KMS-11 (cell line): Measurements from ENCODE around the gene LRRC4B.

Experiments used
- H2AFZ ChIP-seq: fragments of 200-600 bp; sonication (generic); 2 replicates; pipeline ENCODE4 v1.6.1; 2016; ENCODE audit warnings: antibody characterized with exemption, mixed run types, low read depth
- H3K27ac ChIP-seq: fragments of 200-600 bp; sonication (generic); 2 replicates; pipeline ENCODE4 v1.6.1; 2016; ENCODE audit warnings: mild to moderate bottlenecking, mixed run types
- H3K27me3 ChIP-seq: fragments of 200-600 bp; sonication (generic); 2 replicates; pipeline ENCODE4 v1.6.1; 2017; ENCODE audit warnings: mild to moderate bottlenecking, low read depth, mixed run types, moderate library complexity; ENCODE audit not compliant: insufficient read depth
- H3K36me3 ChIP-seq: fragments of 200-600 bp; sonication (generic); 2 replicates; pipeline ENCODE4 v1.6.1; 2017; ENCODE audit warnings: mild to moderate bottlenecking, mixed run types; ENCODE audit not compliant: insufficient read depth
- H3K4me1 ChIP-seq: fragments of 200-600 bp; sonication (generic); 2 replicates; pipeline ENCODE4 v1.6.1; 2016; ENCODE audit warnings: mild to moderate bottlenecking, low read depth, mixed run types; ENCODE audit not compliant: poor library complexity, severe bottlenecking
- H3K4me2 ChIP-seq: fragments of 200-600 bp; sonication (generic); 2 replicates; pipeline ENCODE4 v1.7.0; 2016; ENCODE audit warnings: mild to moderate bottlenecking, mixed run types
- H3K4me3 ChIP-seq: fragments of 200-600 bp; sonication (generic); IDR thresholded peaks from 2 replicates; pipeline ENCODE4 v1.6.1; 2017; ENCODE audit warnings: low read depth, low read length, mixed read lengths; ENCODE audit not compliant: insufficient read depth
- H3K79me2 ChIP-seq: fragments of 200-600 bp; sonication (generic); 2 replicates; pipeline ENCODE4 v1.6.1; 2016; ENCODE audit warnings: low read depth, mixed run types; ENCODE audit not compliant: insufficient read depth
- H3K9ac ChIP-seq: fragments of 200-600 bp; sonication (generic); 2 replicates; pipeline ENCODE4 v1.6.1; 2016; ENCODE audit warnings: mild to moderate bottlenecking, mixed run types
- H4K20me1 ChIP-seq: fragments of 200-600 bp; sonication (generic); 2 replicates; pipeline ENCODE4 v1.6.1; 2016; ENCODE audit warnings: mild to moderate bottlenecking, mixed run types; ENCODE audit not compliant: insufficient read depth
- TF ChIP-seq, protein P1 (sequence below): fragments of 200-600 bp; sonication (generic); conservative IDR thresholded peaks from 2 replicates; pipeline ENCODE4 v1.6.1; 2017; ENCODE audit warnings: low read depth, mild to moderate bottlenecking, antibody characterized with exemption, low read length, moderate library complexity, mixed read lengths

The LRRC4B gene

GRCh38 chr19:50490411-50490811, 77.8 kb downstream of the LRRC4B start:
- TF ChIP-seq, protein P1, sequence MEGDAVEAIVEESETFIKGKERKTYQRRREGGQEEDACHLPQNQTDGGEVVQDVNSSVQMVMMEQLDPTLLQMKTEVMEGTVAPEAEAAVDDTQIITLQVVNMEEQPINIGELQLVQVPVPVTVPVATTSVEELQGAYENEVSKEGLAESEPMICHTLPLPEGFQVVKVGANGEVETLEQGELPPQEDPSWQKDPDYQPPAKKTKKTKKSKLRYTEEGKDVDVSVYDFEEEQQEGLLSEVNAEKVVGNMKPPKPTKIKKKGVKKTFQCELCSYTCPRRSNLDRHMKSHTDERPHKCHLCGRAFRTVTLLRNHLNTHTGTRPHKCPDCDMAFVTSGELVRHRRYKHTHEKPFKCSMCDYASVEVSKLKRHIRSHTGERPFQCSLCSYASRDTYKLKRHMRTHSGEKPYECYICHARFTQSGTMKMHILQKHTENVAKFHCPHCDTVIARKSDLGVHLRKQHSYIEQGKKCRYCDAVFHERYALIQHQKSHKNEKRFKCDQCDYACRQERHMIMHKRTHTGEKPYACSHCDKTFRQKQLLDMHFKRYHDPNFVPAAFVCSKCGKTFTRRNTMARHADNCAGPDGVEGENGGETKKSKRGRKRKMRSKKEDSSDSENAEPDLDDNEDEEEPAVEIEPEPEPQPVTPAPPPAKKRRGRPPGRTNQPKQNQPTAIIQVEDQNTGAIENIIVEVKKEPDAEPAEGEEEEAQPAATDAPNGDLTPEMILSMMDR: no peak
- Histone ChIP-seq H4K20me1 (no peaks in the 10 kb centered on the region), H3K4me3 (no peak overlapping the region), H3K27ac (no peak overlapping the region), H3K27me3 (no peaks in the 10 kb centered on the region), H3K79me2 (no peaks in the 10 kb centered on the region), H3K4me2 (no peak overlapping the region), H3K4me1 (no peaks in the 10 kb centered on the region), H3K9ac (no peak overlapping the region), H3K36me3 (no peaks in the 10 kb centered on the region), H2AFZ (no peak overlapping the region)

GRCh38 chr19:50489461-50490011, 78.7 kb downstream of the LRRC4B start:
- H4K20me1 ChIP-seq: no peaks in the 10 kb centered on the region
- no peak overlapping the region for H3K27ac ChIP-seq
- H3K36me3 ChIP-seq: no peaks in the 10 kb centered on the region
- no peak overlapping the region for H2AFZ ChIP-seq
- no peak overlapping the region for H3K9ac ChIP-seq
- TF ChIP-seq, protein P1: no peak
- no peaks in the 10 kb centered on the region for H3K4me1 ChIP-seq
- no peaks in the 10 kb centered on the region for H3K79me2 ChIP-seq
- H3K27me3 ChIP-seq: no peaks in the 10 kb centered on the region
- no peak overlapping the region for H3K4me3 ChIP-seq
- H3K4me2 ChIP-seq: no peak overlapping the region

DNA sequence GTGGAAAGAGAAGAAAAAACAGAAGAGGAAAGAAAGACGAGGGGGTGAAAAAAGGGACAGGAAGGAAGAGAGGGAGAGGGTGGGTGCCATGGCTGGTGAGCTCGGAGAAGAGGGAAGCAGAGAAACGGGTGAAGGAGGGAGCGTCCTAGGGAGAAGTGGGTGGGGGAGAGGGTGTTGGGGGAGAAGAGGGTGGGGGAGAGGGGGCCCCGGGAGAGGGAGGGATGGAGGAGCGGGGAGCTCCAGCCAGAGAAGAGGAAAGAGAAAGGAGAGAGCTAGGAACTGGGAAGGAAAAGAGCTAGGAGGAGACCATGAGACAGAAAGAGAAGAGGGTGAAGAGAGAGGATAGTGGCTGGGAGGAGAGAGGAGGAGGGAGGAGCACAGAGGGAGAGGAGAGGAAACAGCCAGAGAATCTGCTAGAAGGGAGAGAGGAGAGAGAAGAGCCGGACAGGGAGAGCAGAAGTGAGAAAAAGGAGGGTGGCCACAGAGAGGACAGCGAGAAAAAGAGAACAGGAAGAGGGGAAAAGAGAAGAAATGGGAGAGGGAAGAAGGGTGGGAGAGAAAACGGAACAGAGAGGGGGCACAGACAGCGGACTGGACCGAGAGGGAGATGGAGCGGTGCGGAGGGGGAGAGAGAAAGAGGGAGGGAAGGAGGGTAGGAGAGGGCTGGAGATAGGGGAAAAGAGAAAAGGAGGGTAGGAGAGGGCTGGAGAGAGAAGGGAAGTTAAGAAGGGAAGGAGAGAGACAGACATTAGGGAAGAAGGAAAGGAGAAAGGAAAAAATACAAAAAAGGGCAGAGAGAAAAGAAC, 79.6 kb downstream of the LRRC4B start:
- Histone ChIP-seq H3K4me1 (no peaks in the 10 kb centered on the region), H3K27me3 (no peaks in the 10 kb centered on the region), H3K9ac (no peak overlapping the region), H3K36me3 (no peaks in the 10 kb centered on the region), H3K79me2 (no peaks in the 10 kb centered on the region), H3K27ac (no peak overlapping the region), H4K20me1 (no peaks in the 10 kb centered on the region), H3K4me3 (no peak overlapping the region), H3K4me2 (no peak overlapping the region), H2AFZ (no peak overlapping the region)
- TF ChIP-seq, protein P1: no peak

- Histone ChIP-seq H3K36me3 (no peaks in the 10 kb centered on the region), H3K4me3 (no peak overlapping the region), H3K9ac (no peak overlapping the region), H2AFZ (no peak overlapping the region), H3K4me1 (no peaks in the 10 kb centered on the region), H3K4me2 (no peak overlapping the region), H3K27me3 (no peaks in the 10 kb centered on the region), H3K79me2 (no peaks in the 10 kb centered on the region), H3K27ac (no peak overlapping the region), H4K20me1 (no peaks in the 10 kb centered on the region)
- TF ChIP-seq, protein P1: peak; percentile 63
Observed at GRCh38 chr19:50486823-50487515, 81.3 kb downstream of the LRRC4B start.
